GM13976 (cell line): ENCODE results near the gene ASTN2.

Experiments
- DNase-seq: peaks from one replicate; pipeline ENCODE4 v3.0.0; 2012; ENCODE audit warnings: low spot score
- in situ Hi-C: fragments of 300-500 bp; cut with MboI; formaldehyde crosslinking; loops from one replicate; pipeline ENCODE4 v1.12.0; 2022; ENCODE audit warnings: low sequenced_read_pairs, mixed read lengths, inconsistent platforms; ENCODE audit not compliant: unreplicated experiment
- TF ChIP-seq, protein P1 (sequence below): IDR thresholded peaks from 2 replicates; pipeline ENCODE4 v1.5.1; 2012; ENCODE audit warnings: borderline replicate concordance, mild to moderate bottlenecking; ENCODE audit not compliant: insufficient read depth; ENCODE audit errors: extremely low read depth, missing control alignments, control extremely low read depth

Gene ASTN2

DNA sequence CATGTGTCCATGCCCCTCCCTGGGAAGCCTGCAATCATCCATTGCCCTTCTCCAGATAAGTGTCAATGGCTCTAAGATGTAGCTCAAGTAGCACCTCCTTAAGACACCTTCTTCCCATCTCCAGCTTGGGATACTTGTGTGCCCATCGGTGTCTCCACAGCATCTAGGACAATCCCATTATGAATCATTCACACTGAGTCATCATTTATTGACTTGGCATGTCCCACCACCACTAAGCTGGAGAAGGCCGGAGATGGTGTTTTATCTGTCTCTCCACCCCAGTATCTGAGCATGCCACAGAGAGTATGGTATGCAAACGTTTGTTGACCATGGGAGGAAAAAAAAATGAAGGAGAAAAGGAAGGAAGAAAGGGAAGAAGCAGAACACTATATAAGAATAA is 385.5 kb downstream of the ASTN2 start:
- TF ChIP-seq, protein P1, sequence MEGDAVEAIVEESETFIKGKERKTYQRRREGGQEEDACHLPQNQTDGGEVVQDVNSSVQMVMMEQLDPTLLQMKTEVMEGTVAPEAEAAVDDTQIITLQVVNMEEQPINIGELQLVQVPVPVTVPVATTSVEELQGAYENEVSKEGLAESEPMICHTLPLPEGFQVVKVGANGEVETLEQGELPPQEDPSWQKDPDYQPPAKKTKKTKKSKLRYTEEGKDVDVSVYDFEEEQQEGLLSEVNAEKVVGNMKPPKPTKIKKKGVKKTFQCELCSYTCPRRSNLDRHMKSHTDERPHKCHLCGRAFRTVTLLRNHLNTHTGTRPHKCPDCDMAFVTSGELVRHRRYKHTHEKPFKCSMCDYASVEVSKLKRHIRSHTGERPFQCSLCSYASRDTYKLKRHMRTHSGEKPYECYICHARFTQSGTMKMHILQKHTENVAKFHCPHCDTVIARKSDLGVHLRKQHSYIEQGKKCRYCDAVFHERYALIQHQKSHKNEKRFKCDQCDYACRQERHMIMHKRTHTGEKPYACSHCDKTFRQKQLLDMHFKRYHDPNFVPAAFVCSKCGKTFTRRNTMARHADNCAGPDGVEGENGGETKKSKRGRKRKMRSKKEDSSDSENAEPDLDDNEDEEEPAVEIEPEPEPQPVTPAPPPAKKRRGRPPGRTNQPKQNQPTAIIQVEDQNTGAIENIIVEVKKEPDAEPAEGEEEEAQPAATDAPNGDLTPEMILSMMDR: no peak
- in situ Hi-C loops: no loop called here
- no peak for DNase-seq

DNA sequence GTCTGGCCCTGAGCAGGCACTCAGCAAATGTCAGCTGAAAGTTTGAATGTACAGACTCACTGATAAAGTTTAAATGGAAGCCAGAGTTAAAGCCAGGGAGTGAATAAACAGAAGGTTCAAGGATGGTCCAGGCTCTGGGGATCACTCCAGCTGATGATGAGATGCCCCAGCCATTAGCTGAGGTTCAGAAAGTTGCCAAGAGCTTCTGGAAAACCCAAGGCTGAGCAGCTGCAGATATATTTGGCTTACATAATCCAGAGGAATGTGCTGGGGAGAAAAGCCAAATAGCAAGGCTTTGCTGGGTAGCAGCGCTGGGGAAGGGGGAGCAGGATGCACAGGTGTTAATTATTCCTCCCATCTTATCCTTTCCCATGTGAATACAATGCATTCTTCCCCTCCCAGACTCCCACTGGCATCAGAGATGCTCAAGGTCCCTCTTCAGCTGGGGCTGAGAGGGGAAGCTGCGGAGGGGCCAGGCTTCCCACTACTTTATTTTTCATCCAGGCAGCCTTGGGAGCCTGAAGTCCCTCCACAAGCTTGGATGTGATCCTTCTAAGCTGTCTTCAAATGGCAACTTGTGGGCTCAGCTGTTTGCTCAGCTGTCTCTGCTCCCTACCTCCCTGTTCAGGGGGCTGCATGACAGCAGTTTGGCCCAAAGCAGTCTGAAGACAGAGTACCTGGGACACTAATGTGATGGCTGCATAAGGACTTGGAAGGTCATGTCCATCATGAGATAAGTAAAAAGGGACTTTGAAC is 386.6 kb downstream of the ASTN2 start:
- in situ Hi-C loops: no loop called here
- no peak for DNase-seq
- TF ChIP-seq, protein P1: no peak

DNA sequence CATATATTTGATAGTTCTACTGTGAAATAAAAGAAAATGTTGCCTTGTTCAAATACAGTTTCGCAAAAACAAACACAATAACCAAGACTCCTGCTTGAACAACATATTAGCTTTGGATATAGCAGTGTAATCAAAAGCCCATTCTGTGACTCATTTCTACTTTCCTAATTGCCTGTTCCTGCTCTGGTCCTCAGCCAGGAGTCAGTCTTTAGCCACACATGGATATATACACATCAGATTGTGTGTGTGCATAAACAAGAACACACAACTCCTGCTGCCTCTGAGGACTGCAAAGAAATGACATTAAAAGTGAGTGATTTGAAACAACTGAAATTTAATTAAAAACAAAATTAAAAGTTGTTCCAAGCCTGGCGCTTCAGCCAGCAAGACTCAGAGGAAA is 393.0 kb downstream of the ASTN2 start:
- DNase-seq: no peak
- in situ Hi-C loops: no loop called here
- TF ChIP-seq, protein P1: no peak

DNA sequence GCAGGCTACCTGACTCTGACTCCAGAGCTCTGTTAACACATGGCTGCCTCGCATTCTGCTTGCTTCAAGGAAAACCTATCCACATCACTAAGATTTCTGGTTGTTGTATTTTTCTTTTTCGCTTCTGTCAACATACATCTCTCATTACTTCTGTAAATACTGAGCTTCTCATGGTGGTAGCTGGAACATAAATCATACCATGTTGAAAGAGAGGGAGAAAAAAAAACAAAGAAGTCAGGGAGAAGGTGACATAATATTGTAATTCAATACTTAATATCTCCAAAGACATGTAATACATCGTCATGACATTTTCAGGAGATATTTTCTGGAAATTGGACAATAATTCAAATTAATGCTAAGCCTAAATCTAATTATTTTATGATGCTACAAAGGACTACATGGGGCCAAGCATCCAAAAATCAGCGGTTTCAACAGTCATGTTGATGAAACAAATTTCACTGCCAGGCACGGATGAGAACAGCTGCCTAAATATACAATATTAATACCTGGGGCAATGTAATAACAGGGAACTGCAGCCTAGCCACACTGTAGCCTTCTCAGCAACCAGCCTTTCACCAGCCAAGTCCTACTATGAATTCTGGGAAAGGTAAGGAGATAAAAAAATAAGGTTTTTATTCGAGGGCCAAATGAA is 395.8 kb downstream of the ASTN2 start:
- in situ Hi-C loops: no loop called here

DNA sequence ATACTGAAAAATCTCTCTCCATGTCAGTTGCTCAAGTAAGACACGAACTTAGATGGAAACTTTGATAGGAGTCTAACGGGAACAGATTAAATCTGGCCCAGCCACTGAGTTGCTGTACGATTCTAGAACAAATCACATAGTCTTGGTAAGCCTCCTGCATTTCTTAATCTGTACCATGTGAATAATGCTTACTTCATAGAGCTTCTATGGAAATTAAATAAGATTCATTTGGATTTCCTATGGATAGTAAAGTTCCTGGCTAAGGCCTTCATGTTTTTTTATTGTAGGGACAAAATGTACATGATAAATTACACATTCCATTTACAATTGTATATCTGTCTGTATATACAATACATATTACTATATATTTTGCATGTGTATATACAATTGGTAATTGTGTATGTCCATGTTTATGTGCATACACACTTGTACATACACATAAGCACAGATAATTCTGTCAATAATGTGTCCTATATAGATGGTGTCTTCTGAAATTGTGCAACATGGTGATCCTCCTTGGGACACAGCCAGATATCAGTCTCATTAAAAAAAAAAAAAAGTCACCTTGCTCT is 397.4 kb downstream of the ASTN2 start:
- TF ChIP-seq, protein P1: no peak
- in situ Hi-C loops: no loop called here

More for the DNA sequence above, 395.8 kb downstream of the ASTN2 start:
- TF ChIP-seq, protein P1: no peak
- DNase-seq: no peak

DNA sequence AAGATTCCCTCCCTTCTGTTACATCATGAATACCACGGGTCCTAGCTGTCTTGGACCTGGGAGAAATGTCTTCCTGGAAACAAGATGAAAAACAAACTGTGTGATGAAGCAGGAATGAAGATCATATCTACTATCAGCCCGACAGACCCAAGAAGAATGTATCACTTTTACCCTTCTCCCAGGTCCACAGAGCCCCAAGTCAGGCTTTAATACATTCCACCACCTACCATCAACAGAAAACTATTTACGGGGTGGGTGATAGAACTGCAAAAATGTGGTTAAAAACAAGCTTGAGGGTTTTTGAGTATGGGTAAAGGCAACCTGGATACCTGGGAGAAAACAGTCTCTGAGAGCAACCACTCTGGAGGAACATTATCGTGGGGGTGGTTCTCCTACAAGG is 400.8 kb downstream of the ASTN2 start:
- in situ Hi-C loops: no loop called here
- DNase-seq: no peak
- TF ChIP-seq, protein P1: no peak

More for the DNA sequence above, 397.4 kb downstream of the ASTN2 start:
- no peak for DNase-seq
